ENCODE measurements around the gene TBX5.

- TF ChIP-seq CTCF (IDR thresholded peaks at IDR 0.05) (no peak), POLR2A (IDR thresholded peaks at IDR 0.05) (no peak)
Observed at GRCh38 chr12:114414031-114414865, 8.3 kb upstream of the TBX5 start.

Measured in thyroid gland (tissue), 4 donors.